ENCODE data around the gene SAMD11.

DNA sequence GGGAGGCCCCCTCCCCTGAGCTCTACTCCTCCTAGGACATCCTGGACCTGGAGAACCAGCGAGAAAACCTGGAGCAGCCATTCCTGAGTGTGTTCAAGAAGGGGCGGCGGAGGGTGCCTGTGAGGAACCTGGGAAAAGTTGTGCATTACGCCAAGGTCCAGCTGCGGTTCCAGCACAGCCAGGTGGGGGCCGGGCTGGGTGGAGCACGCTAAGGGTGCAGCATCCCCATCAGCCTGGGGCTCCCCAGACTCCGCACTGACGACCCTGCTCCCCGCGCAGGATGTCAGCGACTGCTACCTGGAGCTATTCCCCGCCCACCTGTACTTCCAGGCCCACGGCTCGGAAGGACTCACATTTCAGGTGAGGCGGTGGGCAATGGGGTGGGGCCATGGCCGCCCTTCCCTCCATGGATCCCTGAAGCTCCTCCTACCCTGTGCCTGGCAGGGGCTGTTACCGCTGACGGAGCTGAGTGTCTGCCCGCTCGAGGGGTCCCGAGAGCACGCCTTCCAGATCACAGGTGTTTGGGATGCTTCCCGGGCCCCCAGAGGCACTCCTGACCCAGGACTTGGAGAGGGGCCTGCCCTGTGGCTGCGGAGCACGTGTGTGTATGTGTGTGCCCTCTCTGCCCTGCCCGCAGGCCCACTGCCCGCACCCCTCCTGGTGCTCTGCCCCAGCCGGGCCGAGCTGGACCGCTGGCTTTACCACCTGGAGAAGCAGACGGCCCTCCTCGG, 46.7 kb downstream of the SAMD11 start:
- no peak for TF ChIP-seq POLR2A (IDR thresholded peaks at IDR 0.05)
- TF ChIP-seq, protein P1, sequence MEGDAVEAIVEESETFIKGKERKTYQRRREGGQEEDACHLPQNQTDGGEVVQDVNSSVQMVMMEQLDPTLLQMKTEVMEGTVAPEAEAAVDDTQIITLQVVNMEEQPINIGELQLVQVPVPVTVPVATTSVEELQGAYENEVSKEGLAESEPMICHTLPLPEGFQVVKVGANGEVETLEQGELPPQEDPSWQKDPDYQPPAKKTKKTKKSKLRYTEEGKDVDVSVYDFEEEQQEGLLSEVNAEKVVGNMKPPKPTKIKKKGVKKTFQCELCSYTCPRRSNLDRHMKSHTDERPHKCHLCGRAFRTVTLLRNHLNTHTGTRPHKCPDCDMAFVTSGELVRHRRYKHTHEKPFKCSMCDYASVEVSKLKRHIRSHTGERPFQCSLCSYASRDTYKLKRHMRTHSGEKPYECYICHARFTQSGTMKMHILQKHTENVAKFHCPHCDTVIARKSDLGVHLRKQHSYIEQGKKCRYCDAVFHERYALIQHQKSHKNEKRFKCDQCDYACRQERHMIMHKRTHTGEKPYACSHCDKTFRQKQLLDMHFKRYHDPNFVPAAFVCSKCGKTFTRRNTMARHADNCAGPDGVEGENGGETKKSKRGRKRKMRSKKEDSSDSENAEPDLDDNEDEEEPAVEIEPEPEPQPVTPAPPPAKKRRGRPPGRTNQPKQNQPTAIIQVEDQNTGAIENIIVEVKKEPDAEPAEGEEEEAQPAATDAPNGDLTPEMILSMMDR (IDR thresholded peaks at IDR 0.05) = no peak
- no peak for TF ChIP-seq POLR2AphosphoS5 (IDR thresholded peaks at IDR 0.05)

All from gastroesophageal sphincter (tissue), 3 donors.